HG03139 (cell line): Measurements from ENCODE around the gene EEA1.

ENCODE experiments used
- ATAC-seq: cut with Tn5 transposase; IDR thresholded peaks from one replicate; pipeline ENCODE4 v1.9.1; 2021; ENCODE audit not compliant: unreplicated experiment

EEA1 gene

DNA sequence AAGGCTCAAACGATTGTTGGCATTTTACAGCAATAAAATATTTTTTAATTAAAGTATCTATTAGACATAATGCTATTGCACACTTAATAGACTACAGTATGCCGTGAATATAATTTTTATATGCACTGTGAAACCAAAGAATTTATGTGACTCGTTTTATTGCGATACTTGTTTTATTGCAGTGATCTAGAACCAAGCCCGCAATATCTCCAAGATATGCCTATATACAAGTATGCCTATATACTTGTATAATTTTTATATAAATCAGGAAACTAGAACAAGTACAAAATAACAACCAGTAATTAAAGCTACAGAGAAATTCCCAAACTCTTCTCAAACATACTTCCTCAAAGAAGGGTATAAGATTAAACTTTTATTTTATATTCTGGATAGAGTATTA is 31.3 kb downstream of the EEA1 start:
- ATAC-seq: no peak

DNA sequence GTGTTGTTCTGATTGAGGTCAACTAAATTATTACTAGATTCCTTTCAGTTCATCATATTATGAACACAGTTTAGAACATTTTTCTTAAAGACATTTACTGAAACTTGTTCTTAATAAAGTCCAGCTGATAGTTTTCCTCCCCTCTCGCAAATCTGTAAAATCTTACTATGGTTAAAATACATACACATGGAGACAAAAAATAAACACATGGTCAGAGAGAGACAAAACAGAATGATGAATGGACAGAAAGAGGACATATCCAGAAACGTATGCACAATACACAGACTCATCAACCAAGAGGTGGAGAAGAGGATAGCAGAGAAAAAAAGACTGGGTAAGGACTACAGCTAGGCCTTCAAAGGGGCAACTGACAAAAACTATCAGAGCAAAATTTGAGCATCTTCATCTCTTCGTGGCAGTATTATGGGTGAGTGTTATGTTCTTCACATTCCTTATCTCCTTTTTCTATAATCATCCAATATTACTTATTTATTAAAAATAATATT is 38.4 kb downstream of the EEA1 start:
- ATAC-seq: no peak

DNA sequence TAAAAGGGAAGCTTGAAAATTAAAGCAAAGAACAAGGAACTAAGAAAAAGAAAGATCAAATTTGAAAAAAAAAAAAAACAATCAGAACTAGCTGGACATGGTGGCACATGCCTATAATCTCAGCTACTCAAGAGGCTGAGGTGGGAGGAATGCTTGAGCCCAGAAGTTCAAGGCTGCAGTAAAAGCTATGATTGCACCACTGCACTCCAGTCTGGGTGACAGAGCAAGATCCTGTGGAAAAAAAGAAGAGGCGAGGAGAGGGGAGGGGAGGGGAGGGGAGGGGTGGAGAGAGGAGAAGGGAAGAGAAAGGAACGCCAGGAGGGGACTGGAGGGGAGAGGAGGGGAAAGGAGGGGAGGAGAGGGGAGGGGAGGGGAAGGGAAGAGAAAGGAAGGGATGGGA is 43.0 kb downstream of the EEA1 start:
- no peak for ATAC-seq

DNA sequence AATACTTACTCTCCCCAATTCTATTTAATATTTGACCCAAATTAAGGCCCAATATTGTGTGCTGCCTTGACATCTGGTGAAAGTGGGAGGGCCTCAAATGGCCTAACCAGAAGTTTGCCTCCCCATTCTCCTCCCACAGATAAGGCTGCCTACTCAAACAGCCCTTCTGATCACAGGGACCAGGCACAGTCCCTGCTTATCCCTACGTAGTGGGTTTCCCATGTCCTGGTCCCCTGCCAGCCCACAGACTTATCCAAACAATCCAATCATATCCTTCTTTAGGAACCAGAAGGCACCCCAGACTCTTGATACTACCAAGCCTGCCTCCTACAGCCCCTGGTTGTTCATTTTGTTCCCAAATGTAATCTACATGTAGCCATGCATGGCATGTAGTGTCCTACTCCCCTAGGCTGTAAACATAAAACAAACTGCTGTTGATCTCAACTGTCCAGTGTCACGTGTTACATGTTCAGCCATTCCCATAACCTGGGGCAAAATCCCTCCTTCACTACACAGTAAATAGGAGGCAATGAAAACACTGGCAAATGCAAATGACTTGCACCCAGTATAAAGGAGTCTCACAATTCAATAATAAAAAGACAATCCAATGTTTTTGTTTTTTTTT is 49.3 kb downstream of the EEA1 start:
- ATAC-seq: no peak

DNA sequence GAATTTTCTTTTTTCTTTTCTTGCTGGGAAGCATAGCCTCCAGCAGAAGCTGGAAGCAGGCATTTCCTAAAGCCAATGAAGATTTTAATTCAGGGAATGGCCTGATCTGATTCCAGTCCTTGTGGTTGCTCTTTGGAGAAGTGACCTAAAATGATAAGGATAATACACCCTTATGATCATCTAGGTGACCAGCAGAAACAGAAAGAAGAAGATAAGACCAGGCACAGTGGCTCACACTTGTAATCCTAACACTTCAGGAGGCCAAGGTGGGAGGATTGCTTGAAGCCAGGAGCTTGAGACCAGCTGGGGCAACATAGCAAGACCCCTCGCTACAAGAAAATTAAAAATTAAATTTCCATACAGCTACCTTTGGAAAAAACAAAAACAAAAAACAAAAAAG is 51.2 kb downstream of the EEA1 start:
- ATAC-seq: no peak

DNA sequence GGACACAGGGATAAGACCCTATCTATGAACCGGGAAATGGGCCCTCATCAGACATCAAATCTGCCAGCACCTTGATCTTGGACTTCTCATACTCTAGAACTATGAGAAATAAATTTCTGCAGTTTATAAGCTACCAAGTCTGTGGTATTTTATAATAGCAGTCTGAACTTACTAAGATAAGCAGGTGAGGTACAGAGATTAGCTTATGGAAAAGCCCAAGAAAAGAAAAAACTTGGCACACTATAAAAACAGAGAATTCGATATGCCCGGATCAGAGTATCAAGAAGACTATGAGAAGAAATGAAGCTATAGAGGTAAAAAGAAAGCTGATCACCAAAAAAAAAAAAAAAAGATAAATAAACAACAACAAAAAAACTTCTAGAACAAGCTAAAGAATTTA is 52.6 kb downstream of the EEA1 start:
- ATAC-seq: no peak

DNA sequence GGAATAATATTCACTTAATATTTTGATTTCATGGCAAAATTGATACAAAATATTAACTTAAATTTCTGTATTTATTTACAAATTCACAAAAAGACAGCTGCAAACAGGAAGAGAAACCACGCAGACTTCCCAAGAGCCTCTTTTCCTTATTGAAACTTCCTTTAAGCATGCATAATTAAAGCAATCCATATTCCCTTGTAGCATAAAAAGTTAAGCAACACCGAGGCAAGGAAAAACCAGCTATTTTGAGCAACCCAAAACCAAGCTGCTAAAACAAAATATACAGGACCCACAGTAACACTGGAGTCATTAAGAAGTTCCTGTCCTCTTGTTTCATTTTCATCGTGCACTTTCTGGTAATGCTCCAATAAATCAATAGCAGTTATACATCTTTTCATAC is 58.0 kb downstream of the EEA1 start:
- no peak for ATAC-seq

DNA sequence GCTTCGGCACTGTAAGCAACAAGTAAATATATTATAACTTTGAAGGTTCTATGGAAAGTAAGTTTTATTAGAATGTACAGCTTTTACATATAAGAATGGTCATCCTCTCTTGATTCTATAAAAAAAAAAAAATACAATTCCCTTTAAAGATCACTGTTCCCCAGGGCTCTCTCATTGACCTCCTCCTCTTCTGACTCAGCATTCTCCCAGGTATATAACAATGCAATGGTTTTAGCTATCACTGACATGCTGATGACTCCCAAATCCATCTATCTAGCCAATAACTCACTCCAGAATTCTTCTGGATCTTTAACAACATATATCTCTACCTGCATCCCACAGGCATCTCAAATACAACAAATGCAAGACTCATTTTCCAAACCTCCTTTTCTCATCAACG is 62.7 kb downstream of the EEA1 start:
- ATAC-seq: no peak

DNA sequence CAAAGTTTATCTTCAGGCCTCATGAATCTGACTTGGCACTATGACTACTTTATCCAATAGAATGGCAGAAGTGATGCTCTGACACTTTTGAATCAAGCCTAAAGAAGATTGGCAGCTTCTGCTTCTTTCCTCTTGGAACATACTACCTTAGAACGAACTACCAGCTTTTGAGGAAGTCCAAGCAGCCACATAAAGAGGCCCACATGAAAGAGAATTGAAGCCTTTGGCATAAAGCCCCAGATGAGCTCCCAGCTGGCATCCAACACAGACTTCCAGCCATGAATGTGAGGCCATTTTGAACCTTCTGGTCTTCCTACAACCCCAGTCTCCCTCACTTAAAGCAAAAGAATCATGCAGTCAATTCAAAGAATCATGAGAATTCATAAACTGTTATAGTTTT is 65.8 kb downstream of the EEA1 start:
- ATAC-seq: no peak

DNA sequence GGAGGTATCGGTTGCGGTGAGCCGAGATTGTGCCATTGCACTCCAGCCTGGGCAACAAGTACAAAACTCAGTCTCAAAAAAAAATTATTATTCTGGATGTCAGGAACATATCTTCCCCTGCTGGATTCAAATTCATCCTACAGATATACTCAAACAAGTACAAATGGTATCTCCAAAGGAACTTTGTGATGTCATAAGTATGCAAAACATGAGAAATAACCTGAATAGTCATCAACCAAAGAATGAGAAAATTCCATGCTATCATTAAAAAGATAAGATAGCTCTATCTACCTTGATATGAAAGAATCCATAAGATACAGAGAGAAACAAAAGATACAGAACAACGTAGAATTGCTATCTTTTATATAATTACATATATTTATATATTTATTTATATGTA is 67.7 kb downstream of the EEA1 start:
- ATAC-seq: no peak

DNA sequence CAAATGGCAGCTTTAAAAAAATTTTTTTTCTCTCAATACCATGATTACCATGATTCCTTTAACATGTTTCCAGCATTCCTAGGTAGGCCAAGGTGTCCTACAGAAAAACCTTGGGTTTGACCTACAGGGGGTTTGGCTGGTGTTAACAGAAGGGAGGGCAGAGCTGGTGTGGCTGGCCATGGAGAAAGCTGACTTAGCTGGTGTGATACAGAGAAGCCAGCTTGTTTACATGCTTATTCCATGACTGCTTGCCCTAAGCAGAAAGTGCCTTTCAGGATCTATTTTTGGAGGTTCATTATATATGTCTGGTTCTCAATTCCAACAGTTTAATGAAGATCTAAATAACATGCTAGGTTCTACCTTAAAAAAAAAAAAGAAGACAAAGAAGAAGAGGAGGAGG is 68.6 kb downstream of the EEA1 start:
- ATAC-seq: no peak

DNA sequence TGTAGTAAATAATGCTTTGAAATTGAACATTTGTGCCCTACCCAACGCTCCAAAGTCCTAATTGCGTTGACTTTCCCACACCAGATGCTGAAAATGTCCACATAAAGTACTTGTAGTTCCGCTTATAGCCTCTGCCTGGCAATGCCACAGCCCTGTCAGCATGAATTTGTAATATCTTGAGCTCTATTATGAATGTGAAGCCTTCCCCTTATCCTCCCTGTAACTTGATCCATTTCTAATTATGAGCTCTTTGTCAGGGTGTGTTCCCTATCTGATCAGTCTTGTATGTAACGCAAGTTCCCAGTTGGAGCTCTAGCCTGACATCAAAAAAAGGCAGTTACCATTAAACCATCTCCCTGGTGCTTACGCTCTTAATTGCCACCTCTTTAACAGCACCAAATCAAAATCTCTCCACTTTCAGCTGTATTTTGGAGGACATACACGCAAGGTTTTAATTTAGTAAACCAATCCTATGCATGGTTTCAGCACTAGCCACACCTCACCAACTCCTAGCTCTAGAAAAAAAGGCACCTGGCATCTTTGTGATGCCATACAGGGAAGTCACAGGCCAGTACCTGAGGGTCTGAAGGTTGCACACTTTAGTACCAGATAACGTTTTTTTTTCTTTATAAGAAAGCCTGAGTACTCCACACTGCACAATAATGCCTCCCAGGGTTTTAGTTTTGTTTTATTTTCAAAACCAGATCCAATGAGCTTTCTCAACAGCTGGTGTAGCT is 69.3 kb downstream of the EEA1 start:
- no peak for ATAC-seq

DNA sequence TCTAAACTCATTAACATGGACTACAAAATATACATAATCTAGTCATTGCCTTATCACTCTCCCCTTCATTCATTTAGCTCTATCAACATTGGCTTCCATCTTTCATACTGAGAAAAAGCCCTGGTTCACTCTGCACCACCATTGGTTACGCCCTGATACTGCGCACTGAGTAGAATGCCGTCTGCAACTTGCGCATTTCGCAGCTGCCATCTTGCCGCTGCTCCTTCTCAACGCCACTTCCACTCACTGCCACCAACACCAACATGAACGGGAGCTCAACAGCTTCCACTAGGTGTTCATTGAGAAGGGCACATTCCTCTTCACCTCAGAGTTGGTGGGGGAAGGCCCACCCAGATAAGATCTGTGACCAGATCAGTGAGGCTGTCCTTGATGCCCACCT is 71.3 kb downstream of the EEA1 start:
- no peak for ATAC-seq

DNA sequence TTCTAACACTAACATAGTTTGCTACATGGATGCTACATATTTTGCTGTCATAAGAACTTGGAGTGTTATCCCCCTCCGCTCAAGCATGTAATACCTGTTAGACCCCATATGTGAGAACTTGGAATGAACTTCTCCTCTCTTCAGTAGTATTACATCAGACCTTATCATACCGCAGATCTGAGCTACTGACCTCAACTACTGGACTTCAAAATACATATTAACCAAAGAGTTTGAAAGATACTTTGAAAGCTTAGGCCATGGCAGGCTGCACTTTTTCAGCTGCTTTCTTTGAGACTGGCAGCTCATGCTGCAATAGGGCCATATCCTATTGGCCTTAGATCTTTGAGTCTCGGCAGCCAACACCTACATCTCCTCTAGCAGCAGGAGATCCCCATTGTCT is 74.8 kb downstream of the EEA1 start:
- ATAC-seq: no peak

DNA sequence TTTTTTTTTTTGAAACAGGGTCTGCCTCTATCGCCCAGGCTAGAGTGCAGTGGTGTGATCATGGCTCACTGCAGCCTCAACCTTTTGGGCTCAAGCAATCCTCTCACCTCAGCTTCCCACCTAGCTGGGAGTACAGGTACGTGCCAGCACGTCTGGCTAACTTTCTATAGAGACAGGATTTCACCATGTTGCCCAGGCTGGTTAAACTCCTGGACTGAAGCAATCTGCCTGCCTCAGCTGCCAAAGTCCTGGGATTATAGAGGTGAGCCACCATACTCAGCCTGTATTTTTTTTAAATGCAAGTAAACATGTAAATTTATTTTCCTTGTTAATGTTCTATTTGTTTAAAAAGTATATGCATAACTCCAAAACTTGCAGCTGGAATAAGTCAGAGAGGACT is 80.4 kb downstream of the EEA1 start:
- no peak for ATAC-seq

DNA sequence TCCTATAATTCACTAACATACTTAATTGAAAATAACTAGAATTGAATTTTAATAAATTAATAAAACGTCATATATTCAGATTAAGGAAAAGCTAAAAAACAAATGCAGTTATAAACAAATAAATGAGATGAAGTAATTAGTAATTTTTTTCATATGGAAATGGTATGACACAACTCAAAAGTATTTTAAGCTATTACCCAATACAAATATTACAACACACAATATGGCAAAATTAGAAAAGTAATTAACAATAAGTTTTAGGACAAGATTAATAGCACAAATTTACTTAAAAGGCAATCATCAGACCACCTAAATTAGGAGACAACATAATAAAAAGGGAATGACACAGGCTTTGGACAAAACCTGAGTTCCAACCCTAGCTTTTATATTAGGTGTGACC is 81.7 kb downstream of the EEA1 start:
- no peak for ATAC-seq

DNA sequence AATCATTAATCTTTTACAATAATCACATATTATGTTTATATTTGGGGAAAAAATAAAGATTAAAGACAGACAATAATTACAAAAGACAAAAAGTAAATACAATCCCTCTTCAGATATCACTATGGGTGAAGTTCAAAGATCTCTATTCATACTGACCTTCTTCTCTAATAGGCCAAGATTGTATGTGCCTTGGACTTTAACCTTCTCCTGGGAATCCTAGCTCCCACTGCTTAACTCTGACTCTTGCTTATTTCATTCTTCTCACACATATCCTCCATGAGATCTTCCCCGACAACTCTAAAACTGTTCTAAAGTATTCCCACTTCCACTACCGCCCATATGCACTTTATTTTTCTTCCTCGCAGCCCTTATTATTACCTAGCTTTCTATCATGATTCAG is 83.8 kb downstream of the EEA1 start:
- no peak for ATAC-seq

DNA sequence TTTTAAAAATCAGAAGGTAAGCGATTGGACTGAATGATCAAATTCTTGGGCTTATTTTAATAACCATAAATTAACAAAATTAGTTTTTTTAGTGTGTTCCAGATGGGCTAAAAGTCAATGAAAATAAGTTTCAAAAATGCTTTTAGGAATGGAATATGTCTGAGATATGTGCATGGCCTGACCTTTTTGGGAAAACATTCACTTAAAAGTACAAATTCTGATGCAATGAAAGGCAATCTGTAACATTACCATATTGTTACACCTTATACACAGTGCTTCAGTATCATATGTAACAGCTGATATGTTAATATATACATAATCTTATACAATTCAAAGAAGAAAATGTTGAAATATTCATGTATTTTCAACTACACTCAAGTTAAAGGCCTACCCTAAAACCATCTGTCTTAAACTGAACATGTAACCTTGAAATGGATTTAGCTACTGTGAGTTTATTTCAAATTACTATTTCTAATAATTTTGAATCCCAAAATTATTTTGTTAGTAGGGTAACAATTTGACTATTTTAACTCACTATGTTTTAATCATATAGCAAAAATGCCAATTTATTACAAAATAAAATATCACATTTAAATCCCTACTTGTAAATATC is 84.8 kb downstream of the EEA1 start:
- no peak for ATAC-seq

DNA sequence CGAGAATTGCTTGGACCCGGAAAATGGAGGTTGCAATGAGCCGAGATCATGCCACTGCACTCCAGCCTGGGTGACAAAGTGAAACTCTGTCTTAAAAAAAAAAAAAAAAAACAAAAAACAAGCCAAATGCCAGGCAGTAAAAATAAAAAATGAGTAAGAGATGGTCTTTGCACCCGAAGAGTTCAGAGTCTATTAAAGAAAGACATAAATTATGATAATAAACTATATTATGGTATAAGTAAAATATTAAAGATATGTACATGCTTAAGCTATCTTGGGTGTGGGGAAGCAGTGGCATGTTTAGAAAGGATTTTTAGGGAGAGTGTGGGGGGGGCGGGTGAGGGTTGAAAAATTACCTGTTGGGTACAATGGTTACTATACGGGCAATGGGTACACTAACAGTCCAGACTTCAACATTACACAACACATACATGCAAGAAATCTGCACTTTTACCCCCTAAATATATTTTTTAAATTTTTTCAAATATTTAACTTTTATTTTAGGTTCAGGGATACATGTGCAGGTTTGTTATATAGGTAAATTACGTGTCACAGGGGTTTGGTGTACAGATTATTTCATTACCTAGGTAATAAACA is 99.3 kb downstream of the EEA1 start:
- no peak for ATAC-seq

DNA sequence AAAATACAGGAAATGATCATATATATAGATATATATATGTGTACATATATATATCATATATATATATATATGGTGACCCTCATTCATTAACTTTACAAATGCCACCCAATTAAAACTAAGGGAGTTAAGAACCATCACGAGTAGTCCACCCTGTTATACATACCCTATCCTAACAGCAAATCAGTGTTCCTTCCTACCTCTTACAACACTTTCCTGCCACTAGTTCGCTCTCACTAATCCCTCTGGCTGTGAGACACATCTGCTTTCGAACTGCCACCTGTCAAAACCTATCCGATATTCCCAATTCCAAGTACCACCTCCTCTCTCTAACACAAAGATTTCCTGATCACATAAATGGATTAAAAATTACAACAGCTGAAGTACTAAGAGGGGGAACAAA is 100.5 kb downstream of the EEA1 start:
- ATAC-seq: no peak

DNA sequence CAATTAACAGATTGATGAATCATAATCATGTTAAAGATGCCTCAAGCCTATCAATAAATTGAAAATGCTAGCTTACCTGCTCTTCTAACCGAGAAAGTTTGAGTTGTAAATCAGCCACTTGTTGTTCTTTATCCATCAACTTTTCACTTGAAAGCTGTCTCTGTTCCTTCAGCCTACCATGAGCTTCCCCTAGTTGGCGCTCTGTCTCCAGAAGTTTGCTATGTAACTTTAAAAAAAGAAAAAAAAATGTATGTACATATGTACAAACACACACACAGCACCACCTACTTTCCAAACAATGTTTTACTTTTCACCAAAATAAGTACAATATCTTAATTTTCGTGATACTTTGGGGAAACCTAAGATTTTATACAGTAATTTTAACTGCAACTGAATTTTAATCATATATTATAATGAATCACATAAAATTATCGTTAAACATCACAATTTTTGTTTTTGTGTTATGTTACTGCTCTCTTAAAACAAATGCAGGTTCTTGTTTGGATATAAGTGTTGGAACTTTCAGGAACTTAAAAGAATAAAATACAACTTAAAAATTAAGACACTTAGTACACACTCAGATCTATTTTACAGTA is 101.2 kb downstream of the EEA1 start:
- ATAC-seq: no peak

DNA sequence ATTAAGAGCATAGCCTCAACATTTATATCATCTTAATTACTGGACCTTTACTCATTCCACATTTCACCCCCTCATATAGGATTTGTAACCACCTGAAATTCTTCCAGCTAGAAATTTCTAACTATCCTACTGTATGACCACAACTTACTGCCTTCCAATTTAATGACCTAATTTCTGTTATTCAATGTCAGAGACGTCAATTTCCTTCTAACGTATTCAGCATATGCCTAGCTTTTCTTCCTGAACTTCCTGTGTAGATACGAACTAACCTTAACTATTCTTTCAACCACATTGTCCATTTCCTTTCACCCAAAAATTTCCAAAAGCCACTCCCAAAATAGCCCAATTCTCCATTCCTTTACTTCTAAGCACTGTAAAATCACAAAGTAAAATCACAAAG is 108.0 kb downstream of the EEA1 start:
- no peak for ATAC-seq
